Measurements from ENCODE around the gene LRRC45.

- TF ChIP-seq EZH2 (IDR thresholded peaks at IDR 0.05; ENCODE audit: low read depth, unreplicated experiment), result no peak
- no peak for TF ChIP-seq JUNB (IDR thresholded peaks at IDR 0.05; ENCODE audit: unreplicated experiment)
- TF ChIP-seq, protein P1, sequence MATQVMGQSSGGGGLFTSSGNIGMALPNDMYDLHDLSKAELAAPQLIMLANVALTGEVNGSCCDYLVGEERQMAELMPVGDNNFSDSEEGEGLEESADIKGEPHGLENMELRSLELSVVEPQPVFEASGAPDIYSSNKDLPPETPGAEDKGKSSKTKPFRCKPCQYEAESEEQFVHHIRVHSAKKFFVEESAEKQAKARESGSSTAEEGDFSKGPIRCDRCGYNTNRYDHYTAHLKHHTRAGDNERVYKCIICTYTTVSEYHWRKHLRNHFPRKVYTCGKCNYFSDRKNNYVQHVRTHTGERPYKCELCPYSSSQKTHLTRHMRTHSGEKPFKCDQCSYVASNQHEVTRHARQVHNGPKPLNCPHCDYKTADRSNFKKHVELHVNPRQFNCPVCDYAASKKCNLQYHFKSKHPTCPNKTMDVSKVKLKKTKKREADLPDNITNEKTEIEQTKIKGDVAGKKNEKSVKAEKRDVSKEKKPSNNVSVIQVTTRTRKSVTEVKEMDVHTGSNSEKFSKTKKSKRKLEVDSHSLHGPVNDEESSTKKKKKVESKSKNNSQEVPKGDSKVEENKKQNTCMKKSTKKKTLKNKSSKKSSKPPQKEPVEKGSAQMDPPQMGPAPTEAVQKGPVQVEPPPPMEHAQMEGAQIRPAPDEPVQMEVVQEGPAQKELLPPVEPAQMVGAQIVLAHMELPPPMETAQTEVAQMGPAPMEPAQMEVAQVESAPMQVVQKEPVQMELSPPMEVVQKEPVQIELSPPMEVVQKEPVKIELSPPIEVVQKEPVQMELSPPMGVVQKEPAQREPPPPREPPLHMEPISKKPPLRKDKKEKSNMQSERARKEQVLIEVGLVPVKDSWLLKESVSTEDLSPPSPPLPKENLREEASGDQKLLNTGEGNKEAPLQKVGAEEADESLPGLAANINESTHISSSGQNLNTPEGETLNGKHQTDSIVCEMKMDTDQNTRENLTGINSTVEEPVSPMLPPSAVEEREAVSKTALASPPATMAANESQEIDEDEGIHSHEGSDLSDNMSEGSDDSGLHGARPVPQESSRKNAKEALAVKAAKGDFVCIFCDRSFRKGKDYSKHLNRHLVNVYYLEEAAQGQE (IDR thresholded peaks at IDR 0.05; ENCODE audit: unreplicated experiment), result no peak
- TF ChIP-seq, protein P2, sequence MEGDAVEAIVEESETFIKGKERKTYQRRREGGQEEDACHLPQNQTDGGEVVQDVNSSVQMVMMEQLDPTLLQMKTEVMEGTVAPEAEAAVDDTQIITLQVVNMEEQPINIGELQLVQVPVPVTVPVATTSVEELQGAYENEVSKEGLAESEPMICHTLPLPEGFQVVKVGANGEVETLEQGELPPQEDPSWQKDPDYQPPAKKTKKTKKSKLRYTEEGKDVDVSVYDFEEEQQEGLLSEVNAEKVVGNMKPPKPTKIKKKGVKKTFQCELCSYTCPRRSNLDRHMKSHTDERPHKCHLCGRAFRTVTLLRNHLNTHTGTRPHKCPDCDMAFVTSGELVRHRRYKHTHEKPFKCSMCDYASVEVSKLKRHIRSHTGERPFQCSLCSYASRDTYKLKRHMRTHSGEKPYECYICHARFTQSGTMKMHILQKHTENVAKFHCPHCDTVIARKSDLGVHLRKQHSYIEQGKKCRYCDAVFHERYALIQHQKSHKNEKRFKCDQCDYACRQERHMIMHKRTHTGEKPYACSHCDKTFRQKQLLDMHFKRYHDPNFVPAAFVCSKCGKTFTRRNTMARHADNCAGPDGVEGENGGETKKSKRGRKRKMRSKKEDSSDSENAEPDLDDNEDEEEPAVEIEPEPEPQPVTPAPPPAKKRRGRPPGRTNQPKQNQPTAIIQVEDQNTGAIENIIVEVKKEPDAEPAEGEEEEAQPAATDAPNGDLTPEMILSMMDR (conservative IDR thresholded peaks at IDR 0.05; ENCODE audit: low read depth in 2 of 2), result no peak
- no peak for TF ChIP-seq POLR2AphosphoS5 (IDR thresholded peaks at IDR 0.05; ENCODE audit: low read depth)
- TF ChIP-seq CREB1 (CRISPR knock-in tag; IDR thresholded peaks at IDR 0.05; ENCODE audit: low read depth), result no peak
- TF ChIP-seq EZH2phosphoT487 (IDR thresholded peaks at IDR 0.05; ENCODE audit: unreplicated experiment), result no peak
- no peak for TF ChIP-seq ZNF114 (CRISPR knock-in tag; IDR thresholded peaks at IDR 0.05)
Observed at GRCh38 chr17:82018152-82018988, 4.7 kb upstream of the LRRC45 start.
